ES-I3 (cell line): ENCODE measurements around the gene OR1D5.

Experiments
- H3K36me3 ChIP-seq: 2 replicates; pipeline ENCODE4 v1.6.1; 2013; ENCODE audit warnings: mild to moderate bottlenecking, low read length, control low read depth, moderate library complexity; ENCODE audit not compliant: insufficient read depth
- H3K4me1 ChIP-seq: 2 replicates; pipeline ENCODE4 v1.6.1; 2013; ENCODE audit warnings: mild to moderate bottlenecking, control low read depth, low read length; ENCODE audit not compliant: insufficient read depth
- H3K9ac ChIP-seq: 2 replicates; pipeline ENCODE4 v1.6.1; 2013; ENCODE audit warnings: low read depth, mild to moderate bottlenecking, low read length, moderate library complexity
- H3K9me3 ChIP-seq: 2 replicates; pipeline ENCODE4 v1.6.1; 2013; ENCODE audit warnings: mild to moderate bottlenecking, low read length, moderate library complexity; ENCODE audit not compliant: control insufficient read depth, insufficient read depth

OR1D5 gene

GRCh38 chr17:3026125-3026855, 37.1 kb downstream of the OR1D5 start:
- H3K9ac ChIP-seq, result no peak overlapping the region
- H3K9me3 ChIP-seq, result peaks cover 5% of the 10 kb centered on the region; the same call in 1 of the 2 replicates
- no peaks in the 10 kb centered on the region for H3K4me1 ChIP-seq
- H3K36me3 ChIP-seq, result peaks cover 39% of the 10 kb centered on the region

GRCh38 chr17:3025421-3026124, 37.8 kb downstream of the OR1D5 start:
- Histone ChIP-seq H3K4me1 (no peaks in the 10 kb centered on the region), H3K36me3 (peaks cover 40% of the 10 kb centered on the region), H3K9me3 (peaks cover 5% of the 10 kb centered on the region; the same call in 1 of the 2 replicates), H3K9ac (no peak overlapping the region)

- Histone ChIP-seq H3K9me3 (peaks cover 5% of the 10 kb centered on the region; the same call in 1 of the 2 replicates), H3K9ac (no peak overlapping the region), H3K4me1 (no peaks in the 10 kb centered on the region), H3K36me3 (peaks cover 43% of the 10 kb centered on the region)
These were observed 39.1 kb downstream of the OR1D5 start for GRCh38 chr17:3024346-3024745.

- peaks cover 5% of the 10 kb centered on the region; the same call in 1 of the 2 replicates for H3K9me3 ChIP-seq
- no peaks in the 10 kb centered on the region for H3K4me1 ChIP-seq
- H3K9ac ChIP-seq, result no peak overlapping the region
- H3K36me3 ChIP-seq, result peaks cover 37% of the 10 kb centered on the region
These were observed 41.2 kb downstream of the OR1D5 start for GRCh38 chr17:3022197-3022596.

- H3K9ac ChIP-seq, result no peak overlapping the region
- H3K36me3 ChIP-seq, result peaks cover 40% of the 10 kb centered on the region
- H3K9me3 ChIP-seq, result peaks cover 5% of the 10 kb centered on the region; the same call in 1 of the 2 replicates
- no peaks in the 10 kb centered on the region for H3K4me1 ChIP-seq
These were observed 43.0 kb downstream of the OR1D5 start for GRCh38 chr17:3020381-3020780.

GRCh38 chr17:3019761-3020160, 43.6 kb downstream of the OR1D5 start:
- H3K9me3 ChIP-seq, result peaks cover 5% of the 10 kb centered on the region; the same call in 1 of the 2 replicates
- no peak overlapping the region for H3K9ac ChIP-seq
- peaks cover 40% of the 10 kb centered on the region for H3K36me3 ChIP-seq
- no peaks in the 10 kb centered on the region for H3K4me1 ChIP-seq

- no peak overlapping the region for H3K9ac ChIP-seq
- peaks cover 34% of the 10 kb centered on the region for H3K36me3 ChIP-seq
- no peaks in the 10 kb centered on the region for H3K4me1 ChIP-seq
- peaks cover 5% of the 10 kb centered on the region; the same call in 1 of the 2 replicates for H3K9me3 ChIP-seq
These were observed 45.5 kb downstream of the OR1D5 start for GRCh38 chr17:3017936-3018335.

- no peak overlapping the region for H3K9ac ChIP-seq
- H3K36me3 ChIP-seq, result peaks cover 23% of the 10 kb centered on the region
- no peaks in the 10 kb centered on the region for H3K4me1 ChIP-seq
- H3K9me3 ChIP-seq, result no peaks in the 10 kb centered on the region
These were observed 47.5 kb downstream of the OR1D5 start for GRCh38 chr17:3015890-3016289.

GRCh38 chr17:3012926-3013581, 50.4 kb downstream of the OR1D5 start:
- no peak overlapping the region for H3K9ac ChIP-seq
- H3K9me3 ChIP-seq, result no peaks in the 10 kb centered on the region
- H3K36me3 ChIP-seq, result peaks cover 8% of the 10 kb centered on the region
- no peaks in the 10 kb centered on the region for H3K4me1 ChIP-seq
